D341Med (cell line): Measurements from ENCODE around the gene UNC93B1.
A peak's percentile ranks its signal among the peaks of the same experiment; 100 is the strongest.

Experiments used
- DNase-seq: peaks from one replicate; pipeline ENCODE4 v3.0.0; 2012; ENCODE audit warnings: low spot score

Gene UNC93B1, protein sequence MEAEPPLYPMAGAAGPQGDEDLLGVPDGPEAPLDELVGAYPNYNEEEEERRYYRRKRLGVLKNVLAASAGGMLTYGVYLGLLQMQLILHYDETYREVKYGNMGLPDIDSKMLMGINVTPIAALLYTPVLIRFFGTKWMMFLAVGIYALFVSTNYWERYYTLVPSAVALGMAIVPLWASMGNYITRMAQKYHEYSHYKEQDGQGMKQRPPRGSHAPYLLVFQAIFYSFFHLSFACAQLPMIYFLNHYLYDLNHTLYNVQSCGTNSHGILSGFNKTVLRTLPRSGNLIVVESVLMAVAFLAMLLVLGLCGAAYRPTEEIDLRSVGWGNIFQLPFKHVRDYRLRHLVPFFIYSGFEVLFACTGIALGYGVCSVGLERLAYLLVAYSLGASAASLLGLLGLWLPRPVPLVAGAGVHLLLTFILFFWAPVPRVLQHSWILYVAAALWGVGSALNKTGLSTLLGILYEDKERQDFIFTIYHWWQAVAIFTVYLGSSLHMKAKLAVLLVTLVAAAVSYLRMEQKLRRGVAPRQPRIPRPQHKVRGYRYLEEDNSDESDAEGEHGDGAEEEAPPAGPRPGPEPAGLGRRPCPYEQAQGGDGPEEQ

DNA sequence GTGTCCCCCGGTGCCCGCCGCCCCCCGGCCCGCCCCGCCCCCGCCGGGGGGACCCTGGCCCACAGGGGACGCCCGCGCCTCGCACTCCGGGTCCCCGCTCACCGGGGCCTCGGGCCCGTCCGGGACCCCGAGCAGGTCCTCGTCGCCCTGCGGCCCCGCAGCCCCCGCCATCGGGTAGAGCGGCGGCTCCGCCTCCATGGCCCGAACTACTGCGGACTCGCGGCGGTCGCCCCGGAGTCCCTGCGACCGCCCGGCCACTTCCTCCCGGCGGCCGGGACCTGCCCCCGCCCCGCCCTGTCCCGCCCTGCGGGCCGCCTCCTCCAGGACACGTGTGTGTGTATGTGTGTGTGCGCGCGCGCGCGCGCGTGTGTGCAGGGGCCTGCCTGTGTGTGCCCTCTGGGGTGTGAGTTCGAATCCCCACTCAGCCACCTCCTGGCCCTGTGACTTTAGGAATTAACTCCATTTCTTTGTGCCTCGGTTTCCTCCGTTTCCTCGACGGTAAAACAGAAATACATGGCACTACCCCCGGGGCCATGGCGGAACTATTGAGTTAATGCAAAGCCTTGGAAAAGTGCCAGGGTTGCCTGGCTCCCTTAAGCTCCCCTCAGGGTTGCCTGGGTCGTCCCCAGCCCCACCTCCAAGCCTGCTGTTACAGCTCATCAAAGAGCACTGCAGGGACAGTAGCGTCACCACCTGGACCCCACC, at the start of gene UNC93B1:
Gene UNC93B1, minus strand, starts transcription at position 252 of the 705 bp plus-strand sequence. Its CDS starts 54 bp downstream, at position 198.
- DNase-seq = peak; percentile 86

DNA sequence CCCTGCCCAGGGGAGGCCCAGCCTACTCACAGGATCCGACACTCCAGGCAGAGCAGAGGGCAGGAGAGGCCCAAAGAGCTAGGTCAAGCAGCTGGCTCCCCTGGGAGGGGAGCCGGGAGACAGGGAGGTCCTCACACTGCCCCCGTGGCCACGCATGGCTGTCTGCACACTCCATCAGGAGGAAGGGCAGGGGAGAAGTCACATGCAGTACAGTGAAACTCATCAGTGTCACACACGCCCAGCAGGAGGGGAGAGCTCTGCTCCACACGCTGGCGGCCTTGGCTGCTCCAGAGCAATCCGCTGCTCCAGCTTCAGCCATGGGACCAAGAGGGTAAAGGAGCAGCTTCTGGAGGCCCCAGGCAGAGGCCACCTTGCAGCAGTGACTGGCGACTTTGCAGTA, 49.2 kb upstream of the UNC93B1 start:
- DNase-seq = no peak

DNA sequence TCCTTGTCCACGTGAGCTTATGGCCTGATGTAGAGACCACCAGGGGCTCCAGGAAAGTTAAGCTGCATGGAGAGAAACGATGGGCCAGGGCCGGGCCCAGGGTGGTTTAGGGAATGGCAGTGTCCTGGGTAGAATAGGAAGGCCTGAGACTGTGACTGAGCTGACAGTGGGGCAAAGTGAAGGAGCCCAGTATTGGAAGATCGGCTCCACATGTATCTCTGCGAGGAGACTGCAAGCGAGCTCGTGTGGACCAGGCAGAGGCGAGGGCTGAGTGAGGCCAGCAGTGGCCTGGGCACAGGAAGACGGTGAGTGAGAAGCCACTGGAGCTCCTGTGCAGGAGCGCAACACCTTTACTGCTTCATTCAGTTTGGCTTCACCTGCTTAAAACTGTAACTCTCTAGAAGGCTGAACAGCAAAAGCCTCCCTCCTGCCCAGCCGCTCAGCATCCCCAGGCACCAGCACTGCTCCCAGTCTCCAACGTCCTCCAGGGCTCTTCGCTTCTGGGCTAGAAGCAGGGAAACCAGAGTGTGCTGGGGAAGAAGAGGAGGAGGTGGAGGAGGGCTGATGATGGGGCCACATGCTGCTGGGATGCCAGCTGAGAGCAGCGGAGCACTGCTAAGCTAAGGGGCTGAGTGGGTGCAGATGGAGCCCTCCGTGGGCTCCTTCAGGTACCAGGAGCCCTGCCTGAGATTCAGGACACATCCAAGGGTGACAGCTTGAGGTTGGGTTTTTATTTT, 48.4 kb upstream of the UNC93B1 start:
- DNase-seq = no peak

DNA sequence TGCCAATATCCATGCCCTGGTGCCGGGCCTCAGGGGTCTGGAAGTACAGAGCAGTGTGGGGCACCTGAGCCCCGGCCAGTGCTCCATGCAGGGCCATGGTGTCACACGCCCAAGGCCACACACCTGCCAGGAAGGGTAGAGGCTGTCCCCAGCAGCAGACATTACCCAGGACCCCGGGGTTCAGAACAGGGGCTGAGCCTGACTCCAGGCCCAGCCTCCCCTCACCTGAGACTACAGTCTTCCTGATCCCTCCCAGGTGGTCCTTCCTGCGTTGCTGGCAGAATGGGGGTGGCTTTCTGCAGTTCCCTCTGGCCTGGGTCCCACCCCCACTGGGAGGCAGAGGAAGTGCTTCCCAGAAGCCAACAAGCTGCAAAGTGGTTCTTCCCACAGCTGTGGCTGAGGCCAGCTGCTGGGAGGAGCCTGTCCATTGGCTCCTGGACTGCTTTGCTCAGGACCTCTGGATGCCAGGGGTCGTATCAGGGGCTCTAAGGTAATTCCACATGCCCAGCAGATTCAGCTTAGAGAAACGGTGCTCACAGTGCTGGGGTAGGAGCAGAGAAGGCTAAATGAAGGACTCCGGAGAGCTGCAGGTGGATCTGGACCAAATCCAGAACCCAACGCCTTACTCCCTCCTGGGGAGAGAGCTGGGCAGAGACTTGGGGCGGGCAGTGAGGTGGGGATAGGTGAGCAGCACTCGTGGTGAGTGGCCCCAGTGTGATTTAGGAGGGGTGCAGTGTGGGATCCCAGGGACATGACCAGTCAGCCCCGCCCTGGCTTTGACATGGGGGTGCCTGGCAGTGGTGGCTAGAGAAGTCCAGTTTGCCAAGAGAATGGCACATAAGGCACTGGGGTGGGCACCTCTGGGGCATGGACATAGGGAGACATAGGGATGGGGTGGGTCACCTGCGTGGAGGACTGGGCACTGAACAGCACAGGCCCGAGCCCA, 47.6 kb upstream of the UNC93B1 start:
- no peak for DNase-seq

DNA sequence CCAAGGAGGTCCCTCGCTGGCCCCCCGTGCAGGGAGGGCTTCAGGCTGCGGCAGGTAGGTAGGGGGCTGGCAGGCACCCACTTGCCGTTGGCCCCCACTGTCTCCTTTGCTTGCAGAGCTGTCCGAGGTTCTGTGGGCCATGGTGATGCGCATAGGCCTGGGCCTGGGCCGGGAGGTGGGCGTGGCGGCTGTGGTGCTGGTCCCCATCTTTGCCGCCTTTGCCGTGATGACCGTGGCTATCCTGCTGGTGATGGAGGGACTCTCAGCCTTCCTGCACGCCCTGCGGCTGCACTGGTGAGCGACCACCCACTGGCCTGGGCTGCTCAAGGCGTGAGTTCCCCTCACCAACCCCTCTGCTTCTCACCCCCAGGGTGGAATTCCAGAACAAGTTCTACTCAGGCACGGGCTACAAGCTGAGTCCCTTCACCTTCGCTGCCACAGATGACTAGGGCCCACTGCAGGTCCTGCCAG, 46.5 kb upstream of the UNC93B1 start:
- DNase-seq = no peak

DNA sequence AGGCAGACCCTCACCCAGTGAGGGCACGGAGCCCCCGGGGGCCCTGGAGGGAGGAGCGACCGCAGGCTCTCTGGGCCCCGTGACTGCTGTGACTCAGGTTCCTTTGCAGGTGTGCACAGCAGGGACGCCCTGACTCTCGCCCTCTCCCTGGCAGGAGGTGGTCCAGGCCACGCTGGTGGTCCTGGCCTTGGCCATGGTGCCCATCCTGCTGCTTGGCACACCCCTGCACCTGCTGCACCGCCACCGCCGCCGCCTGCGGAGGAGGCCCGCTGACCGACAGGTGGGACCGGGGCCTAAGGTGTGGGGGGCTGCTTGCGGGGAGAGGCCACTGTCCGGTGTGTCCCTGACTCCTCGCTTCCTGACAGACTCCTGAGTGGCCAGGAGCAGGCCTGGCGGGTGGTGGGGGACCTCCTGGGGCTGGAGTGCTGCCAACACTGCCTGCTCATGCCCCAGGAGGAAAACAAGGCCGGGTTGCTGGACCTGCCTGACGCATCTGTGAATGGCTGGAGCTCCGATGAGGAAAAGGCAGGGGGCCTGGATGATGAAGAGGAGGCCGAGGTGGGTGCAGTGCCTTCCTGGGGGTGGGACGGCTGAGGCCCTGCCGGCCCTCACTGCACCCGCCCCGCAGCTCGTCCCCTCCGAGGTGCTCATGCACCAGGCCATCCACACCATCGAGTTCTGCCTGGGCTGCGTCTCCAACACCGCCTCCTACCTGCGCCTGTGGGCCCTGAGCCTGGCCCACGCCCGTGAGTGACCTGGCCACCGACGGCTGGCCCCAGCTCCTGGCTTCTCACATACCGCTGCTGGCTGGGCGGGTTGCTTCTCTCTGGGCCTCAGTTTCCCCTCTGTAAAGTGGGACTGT, 45.8 kb upstream of the UNC93B1 start:
- DNase-seq = peak; percentile 28

DNA sequence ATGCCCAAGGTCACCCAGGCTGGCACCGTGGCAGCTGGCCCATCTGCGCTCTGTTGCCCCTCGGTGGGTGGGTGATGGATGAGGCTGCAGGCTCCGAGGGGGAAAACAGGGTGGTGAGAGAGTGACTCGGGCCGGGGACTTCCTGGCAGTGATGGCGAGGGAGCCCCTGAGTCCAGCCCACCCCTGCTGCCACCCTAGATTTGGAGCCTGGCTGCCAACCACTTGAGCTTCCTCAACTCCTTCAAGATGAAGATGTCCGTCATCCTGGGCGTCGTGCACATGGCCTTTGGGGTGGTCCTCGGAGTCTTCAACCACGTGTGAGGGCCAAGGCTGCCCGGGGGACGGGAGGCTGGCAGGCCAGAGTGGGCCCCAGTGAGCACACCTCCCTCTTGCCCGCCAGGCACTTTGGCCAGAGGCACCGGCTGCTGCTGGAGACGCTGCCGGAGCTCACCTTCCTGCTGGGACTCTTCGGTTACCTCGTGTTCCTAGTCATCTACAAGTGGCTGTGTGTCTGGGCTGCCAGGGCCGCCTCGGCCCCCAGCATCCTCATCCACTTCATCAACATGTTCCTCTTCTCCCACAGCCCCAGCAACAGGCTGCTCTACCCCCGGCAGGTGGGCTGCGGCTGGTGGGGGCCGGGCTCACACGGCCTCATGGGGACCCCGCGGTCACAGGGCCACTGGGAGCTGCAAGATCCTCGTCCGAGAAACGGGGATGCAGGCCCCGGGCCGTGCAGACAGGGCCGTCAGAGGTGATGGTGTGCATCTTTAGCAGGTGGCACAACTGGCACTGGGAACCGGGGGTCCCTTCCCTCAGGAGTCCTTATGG, 45.0 kb upstream of the UNC93B1 start:
- DNase-seq = peak; percentile 35

DNA sequence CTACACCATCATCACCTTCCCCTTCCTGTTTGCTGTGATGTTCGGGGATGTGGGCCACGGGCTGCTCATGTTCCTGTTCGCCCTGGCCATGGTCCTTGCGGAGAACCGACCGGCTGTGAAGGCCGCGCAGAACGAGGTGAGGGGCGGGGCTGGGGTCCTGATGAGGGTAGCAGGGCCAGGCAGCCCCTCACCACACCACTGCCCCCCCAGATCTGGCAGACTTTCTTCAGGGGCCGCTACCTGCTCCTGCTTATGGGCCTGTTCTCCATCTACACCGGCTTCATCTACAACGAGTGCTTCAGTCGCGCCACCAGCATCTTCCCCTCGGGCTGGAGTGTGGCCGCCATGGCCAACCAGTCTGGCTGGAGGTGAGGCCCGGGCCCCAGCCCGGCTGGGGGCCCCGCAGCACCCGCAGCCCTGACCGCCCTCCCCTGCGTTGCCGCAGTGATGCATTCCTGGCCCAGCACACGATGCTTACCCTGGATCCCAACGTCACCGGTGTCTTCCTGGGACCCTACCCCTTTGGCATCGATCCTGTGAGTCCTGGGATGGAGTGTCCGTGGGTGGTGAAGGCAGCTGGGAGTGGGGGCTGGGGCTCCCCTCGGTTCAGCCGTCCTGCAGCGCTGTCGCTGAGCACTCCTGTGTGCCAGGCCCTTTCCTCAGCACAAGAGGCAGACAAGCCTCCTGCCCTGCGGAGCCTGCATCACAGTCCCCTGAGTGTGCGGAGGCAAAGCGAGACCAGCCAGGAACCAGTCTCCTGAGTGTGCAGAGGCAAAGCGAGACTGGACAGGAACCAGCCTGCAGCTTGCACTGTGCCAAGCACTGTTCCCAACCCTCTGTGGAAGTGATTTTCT, 43.8 kb upstream of the UNC93B1 start:
- peak; percentile 28 for DNase-seq

DNA sequence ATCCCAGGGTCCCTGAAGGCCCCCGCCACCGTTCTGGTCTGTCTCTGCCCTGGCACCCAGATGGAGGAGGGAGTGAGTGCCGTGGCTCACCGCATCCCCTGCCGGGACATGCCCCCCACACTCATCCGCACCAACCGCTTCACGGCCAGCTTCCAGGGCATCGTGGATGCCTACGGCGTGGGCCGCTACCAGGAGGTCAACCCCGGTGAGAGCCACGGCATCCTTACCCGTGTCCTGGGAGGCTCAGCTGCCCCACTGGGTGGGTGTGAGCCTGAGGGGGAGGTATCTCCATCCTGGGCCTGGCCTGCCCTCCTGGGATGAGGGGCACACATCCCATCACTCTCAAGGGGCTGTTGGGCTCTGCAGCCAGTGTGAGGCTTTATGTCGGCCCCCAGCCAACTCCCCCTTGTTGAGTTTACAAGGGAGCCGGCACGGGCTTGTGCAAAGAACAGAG, 41.0 kb upstream of the UNC93B1 start:
- DNase-seq = peak; percentile 24

DNA sequence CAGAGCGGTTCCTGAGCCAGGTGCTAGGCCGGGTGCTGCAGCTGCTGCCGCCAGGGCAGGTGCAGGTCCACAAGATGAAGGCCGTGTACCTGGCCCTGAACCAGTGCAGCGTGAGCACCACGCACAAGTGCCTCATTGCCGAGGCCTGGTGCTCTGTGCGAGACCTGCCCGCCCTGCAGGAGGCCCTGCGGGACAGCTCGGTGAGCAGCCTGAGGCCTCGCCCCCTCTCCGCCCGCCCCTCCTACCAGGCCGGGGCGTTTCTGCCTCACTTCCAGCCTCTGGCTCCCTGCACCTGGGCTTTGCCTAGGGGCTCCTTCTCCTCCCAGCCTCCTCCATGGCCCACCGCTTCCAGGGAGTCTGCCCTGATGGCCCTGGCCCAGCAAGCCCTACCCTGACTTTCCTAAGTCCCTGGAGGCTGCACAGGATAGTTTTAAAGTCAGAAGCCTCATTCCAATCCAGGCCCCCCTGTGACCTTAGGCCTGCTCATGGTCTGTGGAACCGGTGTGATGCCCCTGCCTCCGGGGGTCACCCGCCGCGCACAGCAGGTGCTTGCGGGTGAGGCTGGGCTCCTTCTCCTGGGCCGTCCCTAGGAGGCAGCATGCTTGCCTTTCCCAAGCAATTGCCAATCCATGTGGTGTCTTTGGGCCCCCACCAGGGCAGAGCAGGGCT, 40.4 kb upstream of the UNC93B1 start:
- DNase-seq = peak; percentile 37

DNA sequence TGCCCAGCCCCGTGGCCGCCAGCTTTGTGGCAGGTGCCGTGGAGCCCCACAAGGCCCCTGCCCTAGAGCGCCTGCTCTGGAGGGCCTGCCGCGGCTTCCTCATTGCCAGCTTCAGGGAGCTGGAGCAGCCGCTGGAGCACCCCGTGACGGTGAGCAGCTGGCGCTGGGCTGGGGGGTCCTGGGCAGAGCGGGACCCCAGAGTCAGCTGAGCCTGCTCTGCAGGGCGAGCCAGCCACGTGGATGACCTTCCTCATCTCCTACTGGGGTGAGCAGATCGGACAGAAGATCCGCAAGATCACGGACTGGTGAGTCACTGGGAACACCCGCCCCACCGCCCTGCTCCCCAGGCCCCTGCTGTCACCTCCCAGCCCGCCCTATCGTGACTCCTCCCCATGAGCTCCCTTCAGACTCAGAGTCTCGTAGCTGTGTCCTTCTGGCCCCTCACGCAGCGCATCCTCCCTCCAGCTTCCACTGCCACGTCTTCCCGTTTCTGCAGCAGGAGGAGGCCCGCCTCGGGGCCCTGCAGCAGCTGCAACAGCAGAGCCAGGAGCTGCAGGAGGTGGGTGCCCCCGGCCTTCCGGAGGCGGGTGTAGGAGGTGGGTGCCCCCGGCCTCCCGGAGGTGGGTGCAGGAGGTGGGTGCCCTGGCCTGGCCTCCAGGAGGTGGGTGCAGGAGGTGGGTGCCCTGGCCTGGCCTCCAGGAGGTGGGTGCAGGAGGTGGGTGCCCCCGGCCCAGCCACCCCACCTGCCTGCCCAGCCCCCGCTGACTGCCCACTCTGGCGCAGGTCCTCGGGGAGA, 39.6 kb upstream of the UNC93B1 start:
- no peak for DNase-seq

DNA sequence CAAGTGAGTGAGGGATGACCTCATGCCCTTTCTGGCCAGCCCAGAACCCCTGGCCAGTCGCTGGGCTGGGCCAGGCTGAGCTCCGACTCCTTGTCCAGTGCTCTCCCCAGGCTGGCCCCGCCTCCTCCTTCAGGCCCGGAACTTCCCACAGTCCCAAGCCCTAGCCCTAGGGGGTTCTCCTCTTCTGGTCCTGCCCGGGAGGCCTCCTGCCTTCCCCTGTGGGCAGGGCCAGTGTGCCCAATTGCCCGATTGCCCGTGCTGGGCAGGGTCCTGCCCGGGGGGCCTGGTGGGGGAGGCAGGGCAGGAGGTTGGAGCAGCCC, 39.1 kb upstream of the UNC93B1 start:
- DNase-seq = no peak

DNA sequence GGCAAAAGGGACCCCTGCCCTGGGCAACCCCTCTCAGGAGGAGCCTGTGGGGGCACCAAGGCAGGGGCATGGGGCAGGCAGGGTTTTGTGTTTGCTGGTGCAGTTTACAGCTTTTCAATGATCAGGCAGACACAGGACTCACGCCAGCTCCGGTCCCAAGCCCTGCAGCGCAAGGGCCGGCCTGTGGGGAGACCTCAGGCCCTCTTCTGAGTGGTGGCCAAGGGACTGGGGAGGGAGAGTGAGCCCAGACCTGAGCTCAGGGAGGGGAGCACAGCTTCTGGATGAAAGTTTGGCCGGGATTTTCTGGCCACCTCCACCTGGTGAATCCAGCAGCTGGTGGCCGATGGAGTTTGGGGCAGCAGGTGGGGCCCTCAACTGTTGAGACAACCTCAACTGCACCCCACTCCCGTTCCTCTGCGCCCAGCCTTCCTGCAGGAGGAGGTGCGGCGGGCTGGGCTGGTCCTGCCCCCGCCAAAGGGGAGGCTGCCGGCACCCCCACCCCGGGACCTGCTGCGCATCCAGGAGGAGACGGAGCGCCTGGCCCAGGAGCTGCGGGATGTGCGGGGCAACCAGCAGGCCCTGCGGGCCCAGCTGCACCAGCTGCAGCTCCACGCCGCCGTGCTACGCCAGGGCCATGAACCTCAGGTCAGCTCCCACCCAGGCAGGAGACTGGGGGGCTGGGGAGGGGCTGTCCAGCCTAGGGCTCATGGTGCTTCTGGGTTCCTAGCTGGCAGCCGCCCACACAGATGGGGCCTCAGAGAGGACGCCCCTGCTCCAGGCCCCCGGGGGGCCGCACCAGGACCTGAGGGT, 38.5 kb upstream of the UNC93B1 start:
- no peak for DNase-seq

DNA sequence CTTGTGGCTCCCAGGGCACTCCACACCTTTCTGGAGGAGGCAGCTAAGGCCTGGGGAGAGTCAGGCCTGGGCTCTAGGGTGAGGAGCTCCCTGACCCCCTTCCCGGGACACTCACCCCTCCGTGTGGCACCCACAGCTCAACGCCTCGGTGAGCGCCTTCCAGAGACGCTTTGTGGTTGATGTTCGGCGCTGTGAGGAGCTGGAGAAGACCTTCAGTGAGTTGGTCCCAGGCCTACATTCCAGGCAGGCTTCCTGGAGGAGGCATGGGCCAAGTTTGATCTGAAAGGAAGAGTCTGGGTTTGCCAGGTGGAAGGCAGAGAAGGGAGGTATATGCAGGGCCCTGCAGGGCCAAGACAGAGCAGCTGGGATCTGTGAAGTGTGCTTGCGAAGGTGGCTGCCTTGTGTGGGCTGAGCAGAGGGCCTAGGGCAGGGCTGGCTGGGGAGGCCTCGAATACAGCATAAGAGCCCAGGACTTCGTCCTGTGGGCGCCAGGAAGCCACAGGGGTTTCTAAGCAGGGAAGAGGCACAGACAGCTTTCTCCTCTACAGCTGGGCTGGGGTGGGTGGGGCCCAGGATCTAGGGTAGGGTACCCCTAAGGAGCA, 37.8 kb upstream of the UNC93B1 start:
- no peak for DNase-seq

DNA sequence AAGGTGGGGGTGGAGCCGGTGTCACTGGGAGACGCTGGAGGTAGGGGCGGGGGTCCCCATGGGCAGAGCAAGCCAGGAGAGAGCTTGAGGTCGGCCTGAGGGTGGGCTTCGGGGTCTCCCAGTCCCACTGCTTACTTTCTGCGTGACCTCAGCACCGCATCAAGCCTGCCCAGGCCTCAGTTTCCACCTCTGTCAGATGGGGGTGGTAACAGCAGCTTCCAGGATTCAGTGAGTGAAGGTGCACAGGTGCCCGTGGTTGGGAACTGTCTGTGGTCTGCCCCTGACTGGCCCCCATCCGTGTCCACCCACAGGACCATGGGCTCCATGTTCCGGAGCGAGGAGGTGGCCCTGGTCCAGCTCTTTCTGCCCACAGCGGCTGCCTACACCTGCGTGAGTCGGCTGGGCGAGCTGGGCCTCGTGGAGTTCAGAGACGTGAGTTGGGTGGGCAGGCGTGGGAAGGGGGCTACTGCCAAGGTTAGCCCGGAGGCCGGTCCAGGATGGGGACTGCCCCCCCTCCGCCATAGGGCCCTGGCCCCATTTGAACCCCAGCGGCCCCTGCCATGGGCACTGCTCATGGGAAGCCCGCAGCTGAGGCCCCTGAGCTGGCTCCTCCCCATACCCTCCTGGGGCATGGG, 37.2 kb upstream of the UNC93B1 start:
- no peak for DNase-seq
